Activated CD4-positive, alpha-beta T cell treated with anti-CD3 and anti-CD28 coated beads, Interleukin-2, Interleukin-6, amounts not matched to agents 100 ng/mL and 50 ng/mL, durations not matched to agents 16 hours and 8 hours (primary cell): ENCODE measurements around the gene DTD1.
"Not testable (repeated sequence)": the region's sequence is repeated elsewhere in the genome, so short reads cannot be mapped to it uniquely, and the experiment has no call there.

Source experiments
- DNase-seq: peaks from one replicate; pipeline ENCODE4 v3.0.0-alpha.2; 2020

DTD1 gene

DNA sequence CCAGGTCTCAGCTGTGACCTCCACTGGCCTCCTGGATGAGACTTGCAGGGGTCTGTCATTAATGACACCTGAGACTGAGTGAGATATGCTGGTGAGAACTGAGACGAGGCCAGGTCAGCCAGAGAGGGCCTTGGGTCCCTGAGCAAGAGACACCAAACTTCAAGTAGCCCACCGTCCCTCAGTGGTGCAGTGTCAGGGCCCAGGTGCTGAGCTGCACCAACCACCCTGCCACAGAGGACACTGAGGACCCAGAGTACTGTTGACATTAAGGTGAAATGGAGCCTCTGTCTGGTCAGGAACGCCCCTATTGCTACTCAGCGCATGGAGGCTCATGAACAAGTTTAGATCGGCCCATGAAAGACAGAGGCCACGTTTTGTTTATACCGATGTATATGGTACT, 161.7 kb downstream of the DTD1 start:
- DNase-seq = no peak

DNA sequence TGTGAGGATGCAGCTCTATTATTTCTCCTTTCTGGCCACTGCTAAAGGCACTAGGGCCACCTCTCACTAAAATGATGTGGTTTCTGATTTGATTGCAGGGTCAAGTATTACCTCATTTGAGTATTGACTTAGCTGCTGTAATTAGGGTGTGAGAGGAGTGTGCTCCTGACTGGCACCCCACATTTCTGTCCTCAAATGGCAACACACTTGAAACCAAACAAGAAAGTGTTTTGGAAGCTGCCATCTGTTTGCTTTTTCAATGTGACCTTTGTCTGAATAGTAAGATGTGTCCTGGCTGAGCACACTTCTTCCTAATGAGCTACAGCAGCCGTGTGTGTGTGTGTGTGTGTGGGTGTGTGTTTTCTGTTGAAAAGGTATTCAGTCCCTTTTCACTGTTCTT, 162.9 kb downstream of the DTD1 start:
- DNase-seq = no peak

DNA sequence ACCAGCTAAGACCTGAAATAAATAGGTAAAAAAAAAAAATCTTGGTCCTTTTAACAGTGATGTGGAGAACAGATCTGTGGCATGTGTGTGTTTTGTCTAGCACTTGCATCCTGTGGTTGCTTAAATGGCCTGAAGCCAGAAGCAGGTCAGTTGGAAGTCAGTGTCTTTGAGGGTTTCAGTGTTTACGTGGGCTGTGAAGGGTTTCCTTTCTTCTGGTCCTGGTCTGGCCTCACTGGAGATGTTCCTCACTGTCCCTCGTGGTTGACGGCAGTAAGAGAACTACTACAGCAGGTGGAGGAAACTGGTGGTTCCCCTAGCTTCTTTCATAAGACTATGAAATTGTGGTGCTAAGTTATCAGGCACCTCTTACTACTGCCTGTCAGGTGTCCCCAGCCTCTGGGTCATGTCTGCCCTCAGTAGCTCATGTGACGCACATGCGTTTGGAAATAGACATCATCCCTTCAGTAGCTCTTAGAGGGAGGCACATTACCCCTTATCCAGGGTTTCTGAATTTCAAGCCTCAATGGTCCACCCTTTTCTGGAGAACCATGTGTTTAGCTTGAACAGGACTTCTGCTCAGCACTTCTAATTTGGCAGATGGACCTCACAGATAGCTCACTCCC, 166.3 kb downstream of the DTD1 start:
- no peak for DNase-seq

DNA sequence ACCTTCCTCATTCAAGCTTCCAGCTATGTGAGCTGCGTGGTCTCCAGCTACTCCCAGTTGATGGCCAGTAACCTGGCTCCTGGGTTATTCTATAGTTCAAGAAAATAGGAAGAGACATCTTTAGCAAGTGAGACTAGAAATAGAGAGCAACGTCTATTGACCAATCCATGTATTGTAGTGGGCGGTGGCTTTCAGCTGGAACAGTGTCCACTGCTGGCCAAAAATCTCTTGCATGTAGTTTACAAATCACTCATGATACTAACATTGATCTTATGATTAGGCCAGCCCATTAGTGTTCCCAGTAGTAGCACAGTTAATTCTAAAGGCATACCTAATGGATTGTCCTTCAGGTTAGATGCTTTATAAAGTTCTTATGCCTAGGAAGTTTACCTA, 166.8 kb downstream of the DTD1 start:
- no peak for DNase-seq

- DNase-seq = not testable (repeated sequence)
Observed at GRCh38 chr20:18760852-18761251, 173.0 kb downstream of the DTD1 start.

DNA sequence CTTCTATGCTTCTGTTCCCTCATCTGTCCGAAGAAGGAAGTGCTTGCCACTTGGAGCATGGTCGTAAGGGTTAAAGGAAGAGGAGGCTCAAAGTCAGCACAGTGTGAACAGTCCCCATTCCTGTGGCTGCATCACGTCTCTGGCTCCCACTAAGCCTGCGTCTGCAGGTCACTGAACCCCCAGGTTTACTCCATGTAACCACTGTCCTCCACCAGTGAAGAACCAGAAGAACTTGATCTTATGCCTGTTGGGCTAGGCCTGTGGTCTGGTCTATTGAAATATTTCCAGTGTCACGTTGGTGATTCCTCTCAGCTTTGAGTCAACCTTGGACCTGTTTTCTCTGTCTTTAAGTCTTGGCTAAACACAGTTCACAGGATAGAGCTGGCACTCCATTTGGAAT, 179.8 kb downstream of the DTD1 start:
- no peak for DNase-seq

DNA sequence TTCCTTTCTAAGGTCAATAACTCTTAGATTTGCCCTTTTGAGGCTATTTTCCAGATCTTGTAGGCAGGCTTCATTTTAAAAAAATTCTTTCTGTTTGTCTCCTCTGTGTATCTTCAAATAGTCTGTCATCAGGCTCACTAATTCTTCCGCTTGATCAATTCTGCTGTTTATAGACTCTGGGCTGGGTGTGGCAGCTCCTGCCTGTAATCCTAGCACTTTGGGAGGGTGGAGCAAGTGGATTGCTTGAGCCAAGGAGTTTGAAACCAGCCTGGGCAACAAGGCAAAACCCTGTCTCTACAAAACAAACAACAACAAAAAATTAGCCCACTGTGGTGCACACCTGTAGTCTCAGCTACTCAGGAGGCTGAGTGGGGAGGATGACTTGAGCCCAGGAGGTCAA, 185.7 kb downstream of the DTD1 start:
- no peak for DNase-seq

GRCh38 chr20:18774207-18774606, 186.4 kb downstream of the DTD1 start:
- no peak for DNase-seq

GRCh38 chr20:18775633-18776032, 187.8 kb downstream of the DTD1 start:
- DNase-seq = no peak

GRCh38 chr20:18778690-18779392, 191.0 kb downstream of the DTD1 start:
- DNase-seq = no peak

GRCh38 chr20:18780385-18781130, 192.7 kb downstream of the DTD1 start:
- DNase-seq = no peak

- DNase-seq = no peak
Observed at GRCh38 chr20:18781509-18781908, 193.7 kb downstream of the DTD1 start.

DNA sequence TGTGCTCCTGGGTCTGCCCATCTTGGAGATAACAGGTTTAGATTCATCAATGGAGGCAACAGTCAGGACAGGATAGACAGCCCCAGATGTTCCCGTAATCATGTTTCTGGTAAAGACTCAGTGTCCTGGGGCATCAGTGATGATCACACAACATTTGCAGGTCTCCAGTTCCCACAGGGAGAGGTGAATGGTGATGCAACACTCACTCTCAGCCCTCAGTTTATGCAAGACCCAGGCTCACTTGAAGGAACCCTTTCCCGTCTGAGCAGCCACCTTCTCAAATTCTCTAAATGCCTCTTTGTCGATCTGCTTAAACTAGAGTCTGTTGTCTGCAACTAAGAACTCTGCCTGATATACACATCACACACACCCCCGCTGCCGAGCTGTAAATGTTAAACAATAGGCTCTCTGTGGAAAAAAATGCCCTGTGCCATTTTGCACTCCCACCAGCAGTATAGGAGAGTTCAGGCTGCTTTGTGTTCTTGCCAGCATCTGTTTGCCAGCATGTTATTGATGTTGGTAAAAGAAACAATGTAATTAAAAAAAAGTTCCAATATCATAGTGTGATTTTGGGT, 195.6 kb downstream of the DTD1 start:
- no peak for DNase-seq

DNA sequence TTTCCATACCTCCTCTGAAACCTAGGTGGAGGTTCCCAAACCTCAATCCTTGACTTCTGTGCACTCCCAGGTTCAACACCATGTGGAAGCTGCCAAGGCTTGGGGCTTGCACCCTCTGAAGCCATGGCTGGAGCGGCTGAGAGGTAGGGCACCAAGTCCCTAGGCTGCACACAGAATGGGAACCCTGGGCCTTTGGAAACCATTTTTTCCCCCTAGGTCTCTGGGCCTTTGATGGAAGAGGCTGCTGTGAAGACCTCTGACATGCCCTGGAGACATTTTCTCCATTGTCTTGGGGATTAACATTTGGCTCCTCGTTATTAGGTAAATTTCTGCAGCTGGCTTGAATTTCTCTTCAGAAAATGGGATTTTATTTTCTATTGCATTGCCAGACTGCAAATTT, 199.2 kb downstream of the DTD1 start:
- DNase-seq = not testable (repeated sequence)

GRCh38 chr20:18788021-18788420, 200.2 kb downstream of the DTD1 start:
- DNase-seq = no peak

GRCh38 chr20:18790787-18791186, 202.9 kb downstream of the DTD1 start:
- no peak for DNase-seq

DNA sequence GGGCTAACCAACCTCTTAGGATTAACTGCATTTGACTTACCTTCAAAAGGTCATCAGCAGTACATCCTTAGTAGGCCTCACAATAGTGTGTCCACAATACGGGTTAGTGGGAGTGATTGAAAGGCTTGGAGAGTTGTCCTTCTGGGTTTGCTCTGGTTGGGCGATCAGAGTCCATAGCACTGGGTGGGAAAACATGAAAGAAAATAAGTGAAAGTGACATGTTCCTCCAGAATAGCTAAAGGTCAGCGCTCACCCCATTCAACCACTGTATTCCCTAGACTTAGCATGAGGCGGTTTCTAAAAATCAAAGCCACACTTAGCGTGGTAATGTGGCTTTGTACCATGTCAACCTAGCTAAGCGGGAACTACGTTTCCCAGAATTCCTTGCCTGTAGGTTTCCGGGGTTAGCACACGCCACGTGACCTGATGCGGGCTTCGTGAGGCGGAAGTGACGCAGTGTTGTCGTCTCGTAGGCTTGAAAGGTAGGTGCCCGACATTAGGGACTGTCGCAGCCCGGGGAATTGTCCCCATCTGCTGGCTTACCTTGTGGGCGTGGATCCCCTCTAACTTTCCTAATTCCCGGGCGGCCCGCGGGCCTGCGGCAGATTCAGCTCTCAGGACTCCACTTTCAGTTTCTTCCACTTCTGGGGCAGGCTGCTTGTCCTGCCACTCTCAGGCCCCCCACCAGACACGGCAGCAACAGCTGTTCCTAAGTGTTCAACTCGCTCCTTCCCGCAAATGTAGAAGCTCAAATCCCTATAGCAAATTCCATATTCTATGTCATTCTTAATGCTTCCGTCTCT, 206.0 kb downstream of the DTD1 start:
- DNase-seq = peak; percentile 89

DNA sequence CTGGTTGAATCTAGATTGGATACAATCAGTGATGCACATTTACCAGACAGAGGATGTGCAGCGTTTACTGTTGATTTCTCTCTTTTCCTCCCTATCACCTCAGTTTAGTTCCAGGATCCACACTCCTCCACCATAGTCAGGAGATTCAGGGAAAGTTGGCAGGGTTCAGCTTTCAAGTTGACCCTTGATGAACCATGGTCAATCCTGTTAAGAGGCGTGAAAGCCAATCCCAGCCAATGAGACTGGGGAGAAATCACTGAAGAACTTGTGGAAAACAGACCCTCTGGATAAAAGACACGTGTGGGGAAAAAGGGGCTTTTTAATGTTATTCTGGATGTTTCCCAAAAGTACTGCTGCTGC, 206.6 kb downstream of the DTD1 start:
- DNase-seq = no peak

DNA sequence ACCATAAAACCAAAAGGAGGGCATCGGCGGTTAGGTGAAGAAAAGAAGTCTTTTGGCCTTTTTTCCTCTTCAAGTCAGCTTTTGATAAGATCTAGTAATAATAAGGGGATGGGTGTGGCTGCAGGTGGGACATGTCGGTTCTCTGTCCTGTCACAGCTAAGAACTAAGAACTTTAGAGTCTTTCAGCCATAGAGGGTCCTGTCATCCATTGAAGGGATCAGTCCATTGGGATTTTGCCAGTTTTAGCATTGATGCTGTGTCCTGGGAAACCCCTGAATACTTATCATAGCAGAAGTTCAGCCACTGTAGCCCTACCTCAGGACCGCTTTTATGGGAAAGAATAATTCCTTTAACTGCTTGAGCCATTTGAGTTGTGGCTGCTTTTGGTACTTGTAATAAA, 207.5 kb downstream of the DTD1 start:
- no peak for DNase-seq

- peak; percentile 37 for DNase-seq
Observed at GRCh38 chr20:18796282-18796833, 208.5 kb downstream of the DTD1 start.

DNA sequence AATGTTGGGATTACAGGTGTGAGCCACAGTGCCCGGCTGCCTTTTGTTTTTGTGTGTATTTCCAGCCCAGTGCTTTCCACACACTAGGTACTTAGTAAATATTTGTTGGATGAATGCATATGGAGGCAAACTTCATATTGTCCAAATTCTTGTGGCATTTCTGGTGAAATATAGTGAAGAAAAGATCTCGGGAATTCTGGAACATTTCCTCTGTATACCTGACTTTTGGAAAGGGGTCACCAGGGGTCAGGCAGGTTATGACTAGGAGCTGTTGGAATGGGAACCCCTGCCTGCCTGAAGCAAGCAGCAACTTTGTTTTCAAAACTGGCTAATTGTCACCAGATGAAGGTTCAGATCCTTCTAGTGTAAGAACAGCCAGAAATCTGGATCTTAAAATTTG, 213.7 kb downstream of the DTD1 start:
- no peak for DNase-seq

DNA sequence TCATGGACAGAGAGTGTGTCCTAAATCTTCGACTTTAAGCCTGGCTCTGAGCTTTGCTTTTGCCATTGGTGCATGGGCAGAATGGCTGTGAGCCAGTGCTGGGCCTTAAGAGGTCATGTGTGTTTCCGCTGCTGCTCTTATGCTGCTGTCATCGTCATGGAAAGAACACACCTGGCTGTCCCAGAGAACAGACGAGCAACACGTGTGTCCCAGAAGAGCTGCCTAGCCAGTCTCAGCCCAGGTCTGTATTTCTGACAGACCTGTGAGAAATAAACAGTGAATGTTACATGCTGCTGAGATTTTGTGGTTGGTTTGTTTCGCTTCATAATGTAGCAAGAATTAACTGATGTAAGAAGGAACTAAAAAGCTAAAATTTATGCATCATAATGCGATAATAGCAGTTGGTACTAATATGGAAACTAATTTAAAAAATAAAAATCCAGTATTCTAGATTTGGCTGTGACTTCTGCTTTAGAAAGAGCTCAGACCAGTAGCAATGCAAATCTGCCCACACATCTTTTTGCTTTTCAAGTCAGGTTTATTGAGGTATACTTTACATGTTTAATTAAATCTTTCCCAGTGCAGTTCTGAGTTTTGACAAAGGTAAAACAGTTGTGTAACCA, 214.3 kb downstream of the DTD1 start:
- no peak for DNase-seq
